Mesenchymal stem cell (in vitro differentiated cells and primary cell): ENCODE measurements around the gene WDR62.
A peak's percentile ranks its signal among the peaks of the same experiment; 100 is the strongest.

Experiments
- DNase-seq: peaks from one replicate; pipeline ENCODE4 v3.0.0-alpha.2; 2013
- H2AFZ ChIP-seq: one replicate; pipeline ENCODE4 v1.6.1; 2013; ENCODE audit warnings: low read depth, mild to moderate bottlenecking, control low read depth, inconsistent platforms, low read length, moderate library complexity
- H2AK5ac ChIP-seq: 2 replicates; pipeline ENCODE4 v1.6.1; 2013; ENCODE audit warnings: low read length, moderate library complexity, mild to moderate bottlenecking, inconsistent platforms; ENCODE audit not compliant: severe bottlenecking
- H2BK120ac ChIP-seq: one replicate; pipeline ENCODE4 v1.6.1; 2013; ENCODE audit warnings: low read depth, mild to moderate bottlenecking, inconsistent platforms, low read length, moderate library complexity
- H2BK12ac ChIP-seq, 2 experiments: one replicate each; pipeline ENCODE4 v1.6.1; 2013; ENCODE audit warnings: inconsistent platforms in 2 of 2, low read length in 2 of 2, mild to moderate bottlenecking in 2 of 2, moderate library complexity in 2 of 2, control low read depth in 1 of 2
- H2BK15ac ChIP-seq: one replicate; pipeline ENCODE4 v1.6.1; 2013; ENCODE audit warnings: mild to moderate bottlenecking, low read depth, inconsistent platforms; ENCODE audit not compliant: poor library complexity, severe bottlenecking
- H2BK5ac ChIP-seq: 2 replicates; pipeline ENCODE4 v1.6.1; 2013; ENCODE audit warnings: low read depth, mild to moderate bottlenecking, low read length, control low read depth, inconsistent platforms; ENCODE audit not compliant: poor library complexity, severe bottlenecking
- H3K14ac ChIP-seq, 2 experiments: one replicate each; pipeline ENCODE4 v1.6.1; 2013; ENCODE audit warnings: inconsistent platforms in 2 of 2, low read length in 2 of 2, control low read depth in 1 of 2, mild to moderate bottlenecking in 1 of 2, moderate library complexity in 1 of 2
- H3K18ac ChIP-seq, 2 experiments: one replicate each; pipeline ENCODE4 v1.6.1; 2013; ENCODE audit warnings: inconsistent platforms in 2 of 2, low read length in 2 of 2, control low read depth in 1 of 2, low read depth in 1 of 2, mild to moderate bottlenecking in 1 of 2
- H3K23ac ChIP-seq, 2 experiments: one replicate each; pipeline ENCODE4 v1.6.1; 2013; ENCODE audit warnings: inconsistent platforms in 2 of 2, low read length in 2 of 2, mild to moderate bottlenecking in 2 of 2, moderate library complexity in 2 of 2, control low read depth in 1 of 2
- H3K27ac ChIP-seq: 2 replicates; pipeline ENCODE4 v1.5.1; 2013; ENCODE audit warnings: mild to moderate bottlenecking, moderate library complexity, low read length, control low read depth, inconsistent platforms; ENCODE audit not compliant: poor library complexity, severe bottlenecking
- H3K27me3 ChIP-seq, 2 experiments: 2 replicates each; pipeline versions ENCODE4 v1.6.1 to v1.7.0; 2013; ENCODE audit warnings: low read length in 2 of 2, mild to moderate bottlenecking in 2 of 2, moderate library complexity in 2 of 2, control low read depth in 1 of 2, inconsistent platforms in 1 of 2; ENCODE audit not compliant: control insufficient read depth in 1 of 2, insufficient read depth in 1 of 2
- H3K36me3 ChIP-seq, 2 experiments: 2 replicates each; pipeline versions ENCODE4 v1.6.1 to v1.7.0; 2013; ENCODE audit warnings: low read length in 2 of 2, control low read depth in 1 of 2, inconsistent platforms in 1 of 2, low read depth in 1 of 2, mild to moderate bottlenecking in 1 of 2; ENCODE audit not compliant: insufficient read depth in 2 of 2, control insufficient read depth in 1 of 2
- H3K4ac ChIP-seq, 2 experiments: one replicate each; pipeline ENCODE4 v1.6.1; 2013; ENCODE audit warnings: inconsistent platforms in 2 of 2, low read length in 2 of 2, mild to moderate bottlenecking in 2 of 2, moderate library complexity in 2 of 2, control low read depth in 1 of 2, low read depth in 1 of 2
- H3K4me1 ChIP-seq: 2 replicates; pipeline ENCODE4 v1.6.1; 2013; ENCODE audit warnings: low read depth, low read length, control low read depth; ENCODE audit not compliant: control insufficient read depth, insufficient read depth
- H3K4me2 ChIP-seq: 2 replicates; pipeline ENCODE4 v1.6.1; 2013; ENCODE audit warnings: low read length, mild to moderate bottlenecking, inconsistent platforms; ENCODE audit not compliant: poor library complexity, severe bottlenecking
- H3K4me3 ChIP-seq, 2 experiments: 2 replicates each; pipeline versions ENCODE4 v1.5.1 to v1.7.0; 2013; ENCODE audit warnings: low read length in 2 of 2, mild to moderate bottlenecking in 2 of 2, control low read depth in 1 of 2, low read depth in 1 of 2; ENCODE audit not compliant: insufficient read depth in 1 of 2
- H3K79me1 ChIP-seq: replicated peaks from 2 replicates; pipeline ENCODE4 v1.6.1; 2013; ENCODE audit warnings: mild to moderate bottlenecking, control low read depth, low read length, inconsistent platforms; ENCODE audit not compliant: poor library complexity, severe bottlenecking
- H3K9ac ChIP-seq: 2 replicates; pipeline ENCODE4 v1.7.0; 2013; ENCODE audit warnings: mild to moderate bottlenecking, low read length, moderate library complexity
- H3K9me3 ChIP-seq: 2 replicates; pipeline ENCODE4 v1.7.0; 2013; ENCODE audit warnings: mild to moderate bottlenecking, low read length; ENCODE audit not compliant: control insufficient read depth
- H4K8ac ChIP-seq: one replicate; pipeline ENCODE4 v1.6.1; 2013; ENCODE audit warnings: inconsistent platforms, mild to moderate bottlenecking, low read length, moderate library complexity
- H4K91ac ChIP-seq: one replicate; pipeline ENCODE4 v1.6.1; 2013; ENCODE audit warnings: mild to moderate bottlenecking, low read length, inconsistent platforms
- WGBS: methylation state at CpG from one replicate; pipeline ENCODE4 v1.1.7; 2013; ENCODE audit warnings: mixed read lengths; 5-methylcytosine and 5-hydroxymethylcytosine counted together

The WDR62 gene

DNA sequence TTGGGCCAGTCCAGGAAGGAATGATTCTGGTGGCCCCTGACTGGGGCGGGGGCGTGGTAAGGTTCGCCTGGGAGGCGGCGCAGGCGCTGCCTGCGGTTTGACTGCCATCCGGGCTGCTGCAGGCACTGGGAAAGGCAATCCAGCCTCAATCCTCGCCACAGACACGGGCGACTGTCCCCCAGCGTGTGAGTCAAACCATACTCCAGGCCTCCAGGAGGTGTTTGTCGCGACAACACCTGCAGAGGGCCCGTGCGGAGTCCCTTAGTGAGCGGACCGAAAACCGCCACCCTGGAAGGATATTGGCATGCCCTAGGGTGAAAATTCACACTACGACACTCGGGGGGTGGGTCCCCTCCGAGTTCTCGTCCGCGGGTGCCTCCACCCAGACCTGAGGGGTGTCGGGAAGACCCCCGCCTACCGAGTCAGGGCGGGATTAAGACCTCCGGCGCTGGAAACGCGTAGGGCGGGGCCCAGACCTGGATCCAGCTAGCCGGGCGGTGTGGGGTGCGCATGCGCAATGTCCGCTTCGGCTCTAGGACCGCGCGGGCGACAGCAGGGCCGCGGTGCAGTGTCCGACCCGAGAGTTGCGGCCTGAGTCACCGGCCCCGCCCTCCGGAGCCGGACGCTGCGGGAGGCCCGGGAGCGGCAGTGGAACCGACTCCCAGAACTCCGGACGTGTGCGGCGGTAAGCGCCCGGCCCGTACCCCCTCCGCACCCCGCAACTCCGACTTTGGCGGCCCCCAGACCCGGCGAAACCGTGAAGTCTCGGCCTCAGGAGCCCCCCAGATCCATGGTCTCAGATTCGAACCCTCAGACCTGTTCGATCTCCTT, 85.0 kb downstream of the WDR62 start, which contains the start of gene CAPNS1:
CAPNS1 (plus strand) TSS at position 594 of the 831 bp plus-strand sequence. CDS start 946 bp downstream, outside the sequence.
- Histone ChIP-seq H4K8ac (peak within 1 kb of the TSS; percentile 94), H3K4ac (peak within 1 kb of the TSS; percentile 94 to 100), H3K9ac (peak within 1 kb of the TSS; percentile 100), H4K91ac (peak within 1 kb of the TSS; percentile 94), H2AK5ac (peak within 1 kb of the TSS; percentile 95), H3K14ac (peak within 1 kb of the TSS; percentile 98 to 99), H2BK15ac (peak within 1 kb of the TSS; percentile 77), H2BK120ac (peak within 1 kb of the TSS; percentile 65), H3K4me2 (peak within 1 kb of the TSS; percentile 98), H2BK12ac (peak within 1 kb of the TSS in 1 of 2 experiments; percentile 48), H3K27me3 (no peaks in the 10 kb centered on the region), H3K27ac (peak within 1 kb of the TSS; percentile 100), H3K18ac (peak within 1 kb of the TSS; percentile 93 to 97), H3K4me3 (peak within 1 kb of the TSS; percentile 89 to 96), H2AFZ (peak within 1 kb of the TSS; percentile 67), H3K79me1 (peaks cover 17% of the 10 kb centered on the region), H3K4me1 (peaks cover 18% of the 10 kb centered on the region), H2BK5ac (peak within 1 kb of the TSS; percentile 98), H3K36me3 (peaks cover 24 to 25% of the 10 kb centered on the region in 2 experiments), H3K23ac (peak within 1 kb of the TSS; percentile 14 to 99), H3K9me3 (no peaks in the 10 kb centered on the region)
- DNase-seq: peak; percentile 95
- under 1% methylated on average over 71 of the region's 75 CpGs for WGBS

DNA sequence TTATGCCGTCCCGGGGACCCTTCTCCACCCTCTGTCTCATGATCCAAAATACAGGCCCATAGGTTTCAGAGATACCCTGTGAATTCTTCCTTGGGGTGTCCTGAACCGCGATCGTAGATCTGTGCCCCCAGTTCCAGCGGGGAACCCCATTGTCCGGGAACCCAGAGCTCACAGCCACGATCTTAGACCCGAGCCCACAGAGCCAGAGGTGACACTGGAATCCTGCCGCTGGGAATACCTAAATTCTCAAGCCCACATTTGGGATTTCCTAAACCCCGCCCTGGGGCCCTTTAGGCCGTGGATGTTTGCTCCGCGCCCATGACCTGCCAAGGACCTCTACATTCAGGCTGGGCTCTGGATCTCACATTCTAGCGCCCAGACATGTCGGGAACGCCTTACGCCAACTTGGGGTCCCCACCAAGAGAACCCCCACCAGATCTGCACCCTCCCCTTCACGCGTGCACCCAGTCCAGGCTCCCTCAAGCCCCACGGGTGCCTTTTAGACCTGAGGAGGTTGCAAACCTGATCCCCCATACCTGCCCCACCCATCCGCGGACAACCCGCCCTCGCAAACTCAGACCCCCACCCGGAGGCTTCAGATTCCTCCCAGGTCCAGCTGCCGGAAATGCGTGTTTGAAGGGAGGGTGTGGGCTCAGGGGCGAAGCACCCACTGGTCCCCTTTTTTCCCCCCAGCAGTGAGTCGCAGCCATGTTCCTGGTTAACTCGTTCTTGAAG, 85.8 kb downstream of the WDR62 start:
- under 1% methylated on average over 18 of the region's 31 CpGs for WGBS
- Histone ChIP-seq H4K91ac (peak overlapping the region; percentile 80), H3K4me1 (peaks cover 18% of the 10 kb centered on the region), H2BK15ac (peak overlapping the region; percentile 74), H3K36me3 (peaks cover 31 to 33% of the 10 kb centered on the region in 2 experiments), H2BK12ac (peak overlapping the region in 1 of 2 experiments; percentile 48), H3K23ac (peak overlapping the region; percentile 14 to 99), H4K8ac (peak overlapping the region; percentile 79), H3K4ac (peak overlapping the region; percentile 94 to 100), H2BK5ac (peak overlapping the region; percentile 98), H3K9ac (peak overlapping the region; percentile 100), H3K4me3 (peak overlapping the region; percentile 89 to 96), H3K4me2 (peak overlapping the region; percentile 69), H2BK120ac (peak overlapping the region; percentile 65), H3K9me3 (no peaks in the 10 kb centered on the region), H3K18ac (peak overlapping the region; percentile 88 to 94), H3K79me1 (peaks cover 17% of the 10 kb centered on the region), H3K27me3 (no peaks in the 10 kb centered on the region), H2AFZ (no peak overlapping the region), H3K14ac (peak overlapping the region; percentile 98 to 99), H3K27ac (peak overlapping the region; percentile 98), H2AK5ac (peak overlapping the region; percentile 95)
- peak; percentile 59 for DNase-seq

DNA sequence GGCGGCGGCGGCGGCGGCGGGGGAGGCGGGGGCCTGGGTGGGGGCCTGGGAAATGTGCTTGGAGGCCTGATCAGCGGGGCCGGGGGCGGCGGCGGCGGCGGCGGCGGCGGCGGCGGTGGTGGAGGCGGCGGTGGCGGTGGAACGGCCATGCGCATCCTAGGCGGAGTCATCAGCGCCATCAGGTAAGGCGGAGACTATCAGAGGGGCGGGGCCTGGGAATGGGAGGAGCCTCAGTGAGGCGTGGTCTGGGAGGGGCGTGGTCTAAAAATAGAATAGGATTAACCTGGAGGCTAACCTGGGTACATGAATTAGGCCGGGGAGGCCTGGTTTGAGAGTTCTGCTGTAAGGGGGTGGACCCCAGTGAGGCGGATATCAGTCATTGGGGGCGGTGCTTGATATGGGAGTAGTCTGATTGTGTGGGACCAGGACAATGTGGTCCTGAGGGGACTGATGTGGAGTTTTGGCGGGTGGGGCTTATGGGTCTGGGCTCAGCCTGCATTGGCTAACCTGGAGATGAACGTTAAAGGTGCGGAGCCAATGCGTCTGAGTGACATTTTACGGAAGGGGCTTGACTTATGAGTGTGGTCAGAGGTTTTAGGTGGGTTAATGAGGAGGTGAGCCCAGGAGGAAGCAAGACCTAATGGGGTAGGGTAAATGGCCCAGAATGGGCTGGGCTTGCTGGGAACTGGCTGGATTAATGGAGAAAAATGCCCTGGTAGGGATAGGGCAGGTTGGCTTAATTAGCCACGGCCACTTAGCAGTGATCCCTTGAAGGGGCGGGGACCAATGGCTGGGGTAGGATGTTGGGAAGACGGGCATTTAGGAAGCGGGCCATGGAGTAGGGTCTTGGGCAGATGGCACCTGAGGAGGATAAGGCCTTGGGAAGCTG, 86.6 kb downstream of the WDR62 start:
- peak overlapping the region; percentile 79 for H4K8ac ChIP-seq
- H4K91ac ChIP-seq: no peak overlapping the region
- no peak overlapping the region for H3K27ac ChIP-seq
- peak overlapping the region; percentile 57 for H3K4me2 ChIP-seq
- peak overlapping the region in 1 of 2 experiments; percentile 100 for H3K4ac ChIP-seq
- peak overlapping the region; percentile 89 to 96 for H3K4me3 ChIP-seq
- H3K27me3 ChIP-seq: no peaks in the 10 kb centered on the region
- peaks cover 22% of the 10 kb centered on the region for H3K79me1 ChIP-seq
- peak overlapping the region; percentile 57 for H2AK5ac ChIP-seq
- peaks cover 18% of the 10 kb centered on the region for H3K4me1 ChIP-seq
- no peak overlapping the region for H3K23ac ChIP-seq
- H2BK12ac ChIP-seq: no peak overlapping the region
- H3K36me3 ChIP-seq: peaks cover 39 to 41% of the 10 kb centered on the region in 2 experiments
- peak overlapping the region; percentile 100 for H3K9ac ChIP-seq
- peak overlapping the region; percentile 65 for H2BK120ac ChIP-seq
- no peak overlapping the region for H2AFZ ChIP-seq
- 22% methylated on average over 32 of the region's 42 CpGs for WGBS
- H3K18ac ChIP-seq: peak overlapping the region in 1 of 2 experiments; percentile 88
- no peak overlapping the region for H2BK15ac ChIP-seq
- no peaks in the 10 kb centered on the region for H3K9me3 ChIP-seq
- H3K14ac ChIP-seq: no peak overlapping the region
- H2BK5ac ChIP-seq: no peak overlapping the region
- peak; percentile 86 for DNase-seq
